GM19238 (cell line): ENCODE measurements around the gene ZNF79.

Experiments
- DNase-seq: peaks from one replicate; pipeline ENCODE4 v3.0.0; 2011; ENCODE audit warnings: low spot score; ENCODE audit not compliant: insufficient read length

The ZNF79 gene

DNA sequence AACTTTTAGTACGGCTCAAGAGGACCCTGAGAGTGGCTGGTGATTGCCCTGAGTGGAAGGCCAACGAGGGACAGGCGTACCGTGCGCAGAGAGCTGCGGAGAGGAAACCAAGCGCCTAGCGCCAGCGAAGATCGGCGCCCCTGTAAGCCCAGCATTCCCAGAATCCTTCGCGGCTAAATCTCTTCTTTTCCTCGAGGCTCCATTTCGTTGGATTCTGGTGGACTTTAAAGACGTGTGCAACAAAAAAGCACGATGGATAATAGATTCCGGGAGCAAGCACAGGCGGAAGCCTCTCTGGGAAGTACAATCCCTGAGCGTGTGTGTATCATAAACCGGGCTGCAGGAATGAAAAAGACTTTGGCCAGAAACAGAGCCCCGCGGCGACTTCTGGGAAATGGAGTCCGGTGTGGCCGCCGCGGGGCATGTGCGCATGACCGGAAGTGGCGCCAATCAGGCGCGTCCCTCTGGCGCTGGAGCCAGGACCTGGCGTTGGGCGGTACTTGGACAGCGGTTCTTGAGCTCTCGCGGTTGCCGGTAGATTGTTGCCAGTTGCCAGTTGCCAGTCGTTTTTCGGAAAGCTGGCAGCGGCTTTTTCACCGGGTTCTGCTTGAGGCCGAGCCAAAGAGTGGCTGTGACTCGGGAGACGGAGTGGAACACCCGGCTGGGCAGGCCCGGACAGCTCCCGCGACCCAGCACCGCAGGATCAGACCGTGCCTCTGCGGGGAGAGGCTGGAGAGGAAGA is at the start of gene ZNF79:
Gene ZNF79 (plus strand): TSS at position 449 of the 742 bp plus-strand sequence. CDS start 406 bp downstream, outside the sequence.
- DNase-seq = peak; percentile 97

- DNase-seq = no peak
These were observed 43.7 kb upstream of the ZNF79 start for GRCh38 chr9:127380479-127380878.

DNA sequence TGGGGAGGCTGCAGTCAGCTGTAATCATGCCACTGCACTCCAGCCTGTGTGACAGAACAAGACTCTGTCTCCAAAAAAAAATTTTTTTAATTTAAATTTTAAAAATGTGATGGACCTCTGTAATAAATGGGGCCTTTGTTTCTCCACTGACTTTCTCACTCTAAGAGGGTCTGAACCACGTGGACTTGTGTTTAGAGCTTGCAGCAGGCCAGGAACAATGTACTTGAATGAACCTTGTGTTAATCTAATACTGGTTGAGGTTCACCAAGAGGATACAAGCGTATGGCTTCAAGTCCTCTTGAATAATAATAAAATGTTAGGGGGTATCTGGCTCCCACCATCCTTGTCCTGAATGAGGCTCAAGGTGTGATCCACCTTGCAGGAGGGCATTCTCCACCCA is 41.6 kb upstream of the ZNF79 start:
- no peak for DNase-seq

DNA sequence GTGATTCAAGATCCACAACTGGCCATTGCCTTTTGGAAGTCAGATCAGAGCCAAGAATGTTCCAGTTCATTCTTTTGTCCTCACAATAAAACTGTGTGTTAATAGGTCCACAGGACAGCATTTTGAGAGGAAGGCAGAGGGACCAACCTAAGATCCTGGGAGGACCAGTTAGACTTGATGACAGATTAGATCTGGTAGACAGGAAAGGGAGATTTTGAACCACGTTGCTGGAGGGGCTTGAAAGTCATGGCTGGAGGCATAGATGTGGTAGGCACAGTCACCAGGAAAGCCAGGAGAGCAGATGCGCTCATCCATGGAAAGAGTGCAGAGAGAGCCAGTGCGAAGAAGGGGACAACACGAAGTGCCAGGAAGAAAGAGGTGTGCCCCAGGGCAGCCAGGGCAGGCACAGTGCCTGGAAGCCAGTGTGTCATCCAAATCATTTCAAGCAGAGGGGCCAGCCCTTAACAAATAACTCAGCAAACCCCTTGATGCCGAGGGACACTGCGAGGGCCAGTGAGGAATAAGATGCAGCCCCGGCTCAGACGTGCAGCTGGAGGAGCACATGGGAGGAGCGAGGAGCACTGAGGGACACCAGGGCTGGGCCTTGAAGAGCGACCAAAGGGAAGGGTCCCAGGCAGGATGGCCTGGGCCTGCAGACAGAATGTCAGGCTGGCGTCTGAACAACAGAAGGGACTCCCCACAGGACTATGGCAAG is 40.0 kb upstream of the ZNF79 start:
- DNase-seq = no peak

GRCh38 chr9:127384901-127385300 is 39.3 kb upstream of the ZNF79 start:
- DNase-seq = no peak

DNA sequence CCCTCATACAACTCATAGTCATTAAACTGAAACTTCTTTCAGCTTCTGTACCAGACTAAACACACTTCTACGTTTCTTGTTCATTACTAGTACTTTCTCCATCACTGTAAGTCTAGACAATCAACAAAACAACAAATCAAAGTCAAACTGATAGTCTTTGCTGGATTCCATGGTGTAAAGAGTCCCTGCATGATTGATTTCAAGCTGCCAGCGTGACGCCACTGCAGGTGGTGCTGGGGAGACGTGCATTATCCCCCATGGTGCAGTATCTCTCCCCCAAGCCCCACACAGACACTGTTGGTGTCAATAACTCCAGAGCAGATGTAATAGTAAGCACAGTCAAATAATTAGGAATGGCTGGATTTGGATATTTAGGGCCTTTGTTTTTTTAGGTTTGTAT is 37.9 kb upstream of the ZNF79 start:
- no peak for DNase-seq

GRCh38 chr9:127386981-127387380 is 37.2 kb upstream of the ZNF79 start:
- no peak for DNase-seq

DNA sequence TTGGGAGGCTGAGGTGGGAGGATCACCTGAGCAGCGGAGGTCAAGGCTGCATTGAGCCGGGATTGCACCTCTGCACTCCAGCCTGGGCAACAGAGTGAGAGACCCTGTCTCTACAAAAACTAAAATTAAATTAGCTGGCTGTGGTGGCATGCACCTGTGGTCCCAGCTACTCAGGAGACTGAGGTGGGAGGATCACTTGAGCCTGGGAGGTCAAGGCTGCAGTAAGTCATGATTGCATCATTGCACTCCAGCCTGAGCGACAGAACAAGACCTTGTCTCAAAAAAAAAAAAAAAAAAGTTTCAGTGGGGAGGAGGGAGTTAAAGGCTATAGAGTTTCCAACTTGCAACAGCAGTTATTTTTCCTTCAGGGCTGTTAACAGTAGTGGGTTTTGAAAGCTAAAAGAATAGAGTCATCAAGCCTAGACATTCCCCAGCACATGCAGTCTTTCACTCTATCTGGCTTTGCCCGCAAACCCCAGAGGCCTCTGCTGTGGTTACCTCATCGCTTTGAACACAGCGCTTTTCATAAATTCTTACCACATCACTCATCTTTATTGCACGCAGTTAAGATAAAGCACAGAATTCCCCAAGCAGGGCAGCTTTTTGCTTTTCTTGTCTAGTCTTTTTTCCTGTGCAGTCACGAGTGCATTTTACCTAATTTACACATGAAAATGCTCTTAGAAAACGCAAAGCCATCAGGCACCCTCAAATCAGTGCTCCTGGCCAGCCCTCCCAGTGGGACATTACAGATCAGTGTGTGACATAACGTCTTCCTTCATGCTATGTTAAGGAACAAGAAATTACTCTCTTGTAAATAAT is 35.9 kb upstream of the ZNF79 start:
- DNase-seq = peak; percentile 35

DNA sequence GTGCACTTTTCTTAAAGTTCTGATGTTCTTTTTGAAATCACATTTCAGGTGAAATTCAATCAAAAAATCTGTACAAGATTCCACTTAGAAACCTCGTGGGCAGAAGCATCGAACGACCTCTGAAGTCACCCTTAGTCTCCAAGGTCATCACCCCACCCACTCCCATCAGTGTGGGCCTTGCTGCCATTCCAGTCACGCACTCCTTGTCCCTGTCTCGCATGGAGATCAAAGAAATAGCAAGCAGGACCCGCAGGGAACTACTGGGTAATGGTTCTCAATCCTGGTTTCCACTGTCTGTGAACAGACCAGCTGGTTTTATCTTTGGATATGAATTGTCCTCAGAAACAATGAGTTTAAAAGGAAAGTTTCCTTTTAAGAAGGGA is 35.3 kb upstream of the ZNF79 start:
- no peak for DNase-seq

GRCh38 chr9:127389381-127390247 is 34.6 kb upstream of the ZNF79 start:
- no peak for DNase-seq

GRCh38 chr9:127390248-127390545 is 34.0 kb upstream of the ZNF79 start:
- DNase-seq = no peak

GRCh38 chr9:127390563-127390962 is 33.6 kb upstream of the ZNF79 start:
- DNase-seq = no peak

DNA sequence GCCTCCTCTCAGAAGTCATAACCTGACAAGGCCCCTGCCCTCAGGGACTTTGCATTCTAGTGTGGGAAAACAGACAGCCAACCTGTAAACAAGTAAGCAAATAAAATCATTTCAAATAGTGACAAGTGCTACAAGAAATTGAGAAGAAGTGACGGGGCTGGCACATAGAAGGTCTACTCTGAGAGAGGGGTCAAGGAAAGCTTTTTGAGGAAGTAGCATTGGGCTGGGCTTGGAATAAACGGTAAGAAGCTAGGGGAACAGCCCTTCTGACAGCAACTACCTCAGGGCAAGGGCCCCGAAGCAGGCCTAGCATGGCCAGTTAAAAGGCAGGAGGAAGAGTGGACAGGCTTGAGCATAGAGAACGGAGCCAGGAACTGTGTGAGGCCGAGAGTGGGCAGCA is 32.0 kb upstream of the ZNF79 start:
- DNase-seq = no peak

DNA sequence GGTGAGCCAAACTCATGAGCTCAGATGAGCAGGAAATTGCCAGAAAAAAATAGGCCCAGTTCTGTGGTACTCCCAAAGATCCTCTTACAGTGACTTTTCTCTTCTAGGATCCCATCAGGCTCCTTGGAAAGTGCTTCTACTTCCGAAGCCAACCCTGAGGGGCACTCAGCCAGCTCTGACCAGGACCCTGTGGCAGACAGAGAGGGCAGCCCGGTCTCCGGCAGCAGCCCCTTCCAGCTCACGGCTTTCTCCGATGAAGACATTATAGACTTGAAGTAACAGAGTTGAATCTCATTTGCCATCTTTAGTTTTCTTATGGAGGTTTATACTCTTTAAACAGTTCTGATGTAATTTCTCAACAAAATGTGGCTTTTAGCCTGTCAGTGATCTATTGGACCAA is 31.2 kb upstream of the ZNF79 start:
- DNase-seq = no peak

GRCh38 chr9:127393645-127394044 is 30.5 kb upstream of the ZNF79 start:
- DNase-seq = no peak

DNA sequence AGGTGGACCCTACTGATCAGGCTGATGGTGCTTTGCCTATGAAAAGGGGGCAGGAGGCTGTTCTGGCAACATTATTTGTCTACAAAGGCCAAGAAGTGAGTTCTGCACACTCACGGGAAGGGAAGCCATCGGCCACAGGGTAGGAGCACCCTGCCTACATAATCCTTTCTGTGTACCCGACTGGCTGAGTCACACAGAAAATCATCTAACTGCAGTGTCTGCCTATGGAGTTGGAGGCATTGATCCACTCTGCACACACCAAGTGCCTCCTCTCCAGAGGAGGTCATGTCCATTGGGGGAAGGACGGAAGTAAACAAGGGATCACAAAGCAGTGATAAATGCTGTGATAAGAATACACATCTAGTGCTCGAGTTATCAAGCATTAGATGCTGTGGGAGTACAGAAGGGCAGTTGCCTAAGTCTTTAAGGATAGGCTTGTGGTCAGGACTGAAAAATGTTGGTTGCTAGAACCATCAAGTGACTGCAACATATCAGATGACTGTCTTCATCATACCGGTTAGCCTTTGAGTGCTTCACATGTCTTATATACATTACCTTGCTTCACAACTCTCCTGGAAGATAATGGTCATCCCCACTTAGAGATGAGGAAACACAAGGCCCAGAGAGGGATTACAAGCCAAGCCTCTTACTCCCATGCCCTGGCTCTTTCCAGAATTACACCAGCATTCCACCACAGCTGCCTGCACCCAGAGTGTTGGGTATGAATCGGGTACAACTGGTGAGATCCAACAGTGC is 28.5 kb upstream of the ZNF79 start:
- DNase-seq = no peak

DNA sequence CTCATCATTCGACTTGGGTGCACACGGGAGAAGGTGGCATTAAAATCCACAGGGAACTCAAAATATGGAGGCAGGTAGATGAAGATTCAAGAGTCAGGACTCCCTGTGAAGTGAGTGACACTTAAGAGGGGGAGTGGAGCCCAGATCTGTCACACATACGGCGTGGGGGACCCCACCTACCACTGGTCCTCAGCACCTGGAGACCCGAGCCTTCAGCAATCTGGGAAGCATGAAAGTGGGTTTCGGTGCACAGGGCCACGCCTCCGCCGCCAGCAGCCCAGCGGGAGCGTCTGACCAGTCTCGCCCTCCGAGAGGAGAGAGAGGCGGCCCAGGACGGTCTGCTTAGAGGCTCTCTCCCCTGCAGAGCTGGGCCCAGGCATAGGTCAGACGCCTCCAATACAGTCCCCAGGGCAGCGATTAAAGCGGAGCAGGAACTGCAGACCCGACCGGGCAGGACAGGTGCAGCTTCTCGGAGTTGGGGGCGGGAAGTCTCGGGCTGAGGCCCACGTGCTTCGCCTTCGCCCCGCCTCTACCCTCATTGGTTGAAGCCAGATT is 27.9 kb upstream of the ZNF79 start:
- DNase-seq = no peak

DNA sequence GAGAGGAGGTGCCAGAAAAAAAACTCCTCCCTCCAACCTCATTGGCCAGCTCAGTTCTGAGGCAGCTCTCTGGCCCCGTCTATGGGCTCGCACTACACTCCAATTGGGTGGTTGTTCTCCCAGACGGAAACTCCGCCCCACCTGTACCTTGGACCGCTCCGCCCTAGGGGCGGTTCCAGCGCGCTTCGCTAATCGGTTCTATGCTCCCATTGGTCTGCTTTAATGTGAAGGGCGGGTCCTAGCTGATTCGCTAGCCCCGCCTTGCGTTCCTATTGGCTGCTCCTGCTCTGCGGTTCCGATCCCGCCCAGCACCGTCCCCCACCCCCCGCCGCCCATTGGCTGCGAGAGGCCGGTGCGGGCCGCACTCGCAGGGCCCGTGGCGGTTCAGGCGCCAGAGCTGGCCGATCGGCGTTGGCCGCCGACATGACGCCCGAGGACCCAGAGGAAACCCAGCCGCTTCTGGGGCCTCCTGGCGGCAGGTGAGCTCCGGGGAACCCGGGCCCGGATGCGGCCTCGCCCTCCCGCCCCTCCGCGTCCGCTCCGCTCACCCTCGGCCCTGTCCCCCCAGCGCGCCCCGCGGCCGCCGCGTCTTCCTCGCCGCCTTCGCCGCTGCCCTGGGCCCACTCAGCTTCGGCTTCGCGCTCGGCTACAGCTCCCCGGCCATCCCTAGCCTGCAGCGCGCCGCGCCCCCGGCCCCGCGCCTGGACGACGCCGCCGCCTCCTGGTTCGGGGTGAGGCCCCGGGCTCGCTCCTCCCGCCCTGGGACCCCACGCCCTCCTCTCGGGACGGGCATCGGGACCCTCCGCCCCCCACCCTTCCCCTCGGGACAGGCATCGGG is 27.2 kb upstream of the ZNF79 start, which contains the start of gene SLC2A8:
Gene SLC2A8 (plus strand): TSS at position 362 of the 838 bp plus-strand sequence. CDS start 62 bp downstream, at position 424.
- DNase-seq = peak; percentile 91

GRCh38 chr9:127397646-127398274 is 26.4 kb upstream of the ZNF79 start:
- DNase-seq = peak; percentile 30
